GM23338 (cell line): ENCODE measurements around the gene HOXA3. TPM values are rescaled to one million over a fixed set of nuclear protein-coding genes. Genes with fewer than 3 reads are reported as not detected.
A peak's percentile ranks its signal among the peaks of the same experiment; 100 is the strongest.

Source experiments
- ATAC-seq: fragments of 200-7000 bp; cut with Tn5 transposase; 3 replicates; pipeline ENCODE4 v1.9.1; 2020
- DNase-seq: peaks from one replicate; pipeline ENCODE4 v3.0.0-alpha.2; 2015; ENCODE audit warnings: low spot score
- H2AFZ ChIP-seq: fragments of 200-600 bp; sonication (generic); 2 replicates; pipeline ENCODE4 v1.8.0; 2016; ENCODE audit warnings: antibody characterized with exemption, mild to moderate bottlenecking, moderate library complexity
- H3F3A ChIP-seq: fragments of 200-600 bp; sonication (generic); replicated peaks from 2 replicates; pipeline ENCODE4 v1.8.0; 2017; ENCODE audit warnings: antibody characterized with exemption, mixed run types, low read depth
- H3K27ac ChIP-seq: fragments of 200-600 bp; sonication (generic); 2 replicates; pipeline ENCODE4 v1.6.1; 2016; ENCODE audit warnings: low read depth
- H3K27me3 ChIP-seq: fragments of 200-600 bp; sonication (generic); 2 replicates; pipeline ENCODE4 v1.8.0; 2016; ENCODE audit warnings: mild to moderate bottlenecking, mixed run types, moderate library complexity; ENCODE audit not compliant: insufficient read depth
- H3K36me3 ChIP-seq: fragments of 200-600 bp; sonication (generic); 2 replicates; pipeline ENCODE4 v1.8.0; 2016; ENCODE audit warnings: mild to moderate bottlenecking; ENCODE audit not compliant: insufficient read depth
- H3K4me1 ChIP-seq: fragments of 200-600 bp; sonication (generic); 2 replicates; pipeline ENCODE4 v1.8.0; 2016; ENCODE audit warnings: mild to moderate bottlenecking, moderate library complexity; ENCODE audit not compliant: insufficient read depth
- H3K4me2 ChIP-seq: fragments of 200-600 bp; sonication (generic); 2 replicates; pipeline ENCODE4 v1.7.1; 2017; ENCODE audit warnings: mixed run types
- H3K4me3 ChIP-seq: fragments of 200-600 bp; sonication (generic); 2 replicates; pipeline ENCODE4 v1.6.1; 2016; ENCODE audit warnings: mixed run types
- H3K79me2 ChIP-seq: fragments of 200-600 bp; sonication (generic); replicated peaks from 2 replicates; pipeline ENCODE4 v1.8.0; 2017; ENCODE audit warnings: mild to moderate bottlenecking; ENCODE audit not compliant: insufficient read depth
- H3K9me2 ChIP-seq: fragments of 200-600 bp; sonication (generic); 2 replicates; pipeline ENCODE4 v1.8.0; 2017; ENCODE audit not compliant: insufficient read depth
- H4K20me1 ChIP-seq: fragments of 200-600 bp; sonication (generic); replicated peaks from 2 replicates; pipeline ENCODE4 v1.8.0; 2017; ENCODE audit warnings: mild to moderate bottlenecking; ENCODE audit not compliant: insufficient read depth
- H3K27ac Mint-ChIP-seq: 2 replicates; pipeline ENCODE4 v1.8.0; 2020; ENCODE audit warnings: inconsistent platforms, mild to moderate bottlenecking, moderate library complexity, mixed read lengths
- H3K27me3 Mint-ChIP-seq: 3 replicates; pipeline ENCODE4 v1.8.0; 2022; ENCODE audit warnings: low read depth, mild to moderate bottlenecking, moderate library complexity, mixed read lengths, inconsistent platforms; ENCODE audit not compliant: insufficient read depth, poor library complexity
- H3K36me3 Mint-ChIP-seq: 3 replicates; pipeline ENCODE4 v1.8.0; 2021; ENCODE audit warnings: low read depth, mild to moderate bottlenecking, inconsistent platforms, moderate library complexity, mixed read lengths
- H3K4me1 Mint-ChIP-seq: 3 replicates; pipeline ENCODE4 v1.8.0; 2020; ENCODE audit warnings: mild to moderate bottlenecking, inconsistent platforms, mixed read lengths
- H3K4me3 Mint-ChIP-seq: 3 replicates; pipeline ENCODE4 v1.8.0; 2021; ENCODE audit warnings: moderate library complexity, mild to moderate bottlenecking, inconsistent platforms, mixed read lengths
- H3K9me3 Mint-ChIP-seq: 3 replicates; pipeline ENCODE4 v1.8.0; 2020; ENCODE audit warnings: moderate library complexity, mild to moderate bottlenecking, inconsistent platforms, mixed read lengths
- NANOG ChIP-seq: IDR thresholded peaks from 2 replicates; pipeline ENCODE4 v1.6.1; 2016; ENCODE audit warnings: antibody characterized with exemption, borderline replicate concordance
- POLR2AphosphoS5 ChIP-seq: IDR thresholded peaks from 2 replicates; pipeline ENCODE4 v1.6.1; 2016; ENCODE audit warnings: antibody characterized with exemption, low read depth
- REST ChIP-seq: IDR thresholded peaks from one replicate; pipeline ENCODE4 v1.6.1; 2018; ENCODE audit warnings: antibody characterized with exemption; ENCODE audit not compliant: unreplicated experiment
- ZNF462 ChIP-seq: fragments of 250-450 bp; sonication (Bioruptor Pico); IDR thresholded peaks from 2 replicates; pipeline ENCODE4 v1.5.0; 2020; ENCODE audit warnings: mild to moderate bottlenecking, moderate library complexity
- polyA plus RNA-seq: library from polyadenylated mRNA; unstranded; fragments of >200 nt; fragmentation: Nextera tagmentation; extraction: Ambion mirVana; gene quantifications from 2 replicates; pipeline ENCODE4 v1.2.1, GENCODE V29; 2016
- total RNA-seq: library from RNA; depleted of rRNA; stranded (reverse); fragments of >200 nt; shearing (Covaris generic); gene quantifications from 2 replicates; pipeline ENCODE4 v1.2.3, GENCODE V29; 2014

Gene HOXA3
- total and polyA plus RNA-seq, 2 experiments from 2014 or later = not detected

- DNase-seq (peak; percentile 10), ATAC-seq (no peak)
- TF ChIP-seq NANOG = no peak
- TF ChIP-seq POLR2AphosphoS5 = no peak
- TF ChIP-seq REST = no peak
- no peak for TF ChIP-seq ZNF462
- Histone ChIP-seq H3K4me1 (peaks cover 31% of the 10 kb centered on the region), H3K9me2 (no peaks in the 10 kb centered on the region), H3F3A (peaks cover 53% of the 10 kb centered on the region), H3K4me2 (no peak overlapping the region), H2AFZ (no peak overlapping the region), H4K20me1 (peaks cover 55% of the 10 kb centered on the region), H3K36me3 (no peaks in the 10 kb centered on the region), H3K4me3 (no peak overlapping the region), H3K79me2 (no peaks in the 10 kb centered on the region), H3K27ac (no peak overlapping the region), H3K27me3 (peaks cover 100% of the 10 kb centered on the region)
- peaks cover 8% of the 10 kb centered on the region; the same call in 2 of the 3 replicates for H3K9me3 Mint-ChIP-seq
- H3K27me3 Mint-ChIP-seq = peaks cover 100% of the 10 kb centered on the region
- no peak overlapping the region for H3K27ac Mint-ChIP-seq
- H3K36me3 Mint-ChIP-seq = no peaks in the 10 kb centered on the region; the same call in 2 of the 3 replicates
- no peak overlapping the region for H3K4me3 Mint-ChIP-seq
- H3K4me1 Mint-ChIP-seq = peaks cover 19% of the 10 kb centered on the region
These were observed 13.9 kb downstream of the HOXA3 start for GRCh38 chr7:27138472-27138871.
